Measurements from ENCODE around the gene ABLIM1. TPM values are rescaled to one million over a fixed set of nuclear protein-coding genes. Genes with fewer than 3 reads are reported as not detected.

The ABLIM1 gene
- polyA plus RNA-seq, 1 donor from 2014 or later: 10.1 TPM

GRCh38 chr10:114647545-114648138 is 10.4 kb downstream of the ABLIM1 start:
- Histone ChIP-seq H4K20me1 (ENCODE audit: insufficient read depth) (no peaks in the 10 kb centered on the region), H3K9me2 (ENCODE audit: insufficient read depth, low read length) (no peaks in the 10 kb centered on the region), H3K79me2 (replicated peaks; ENCODE audit: insufficient read depth, low read length) (no peaks in the 10 kb centered on the region), H3K9me3 (ENCODE audit: low read length) (no peaks in the 10 kb centered on the region), H3K9ac (ENCODE audit: low read length) (no peak overlapping the region), H3K36me3 (ENCODE audit: insufficient read depth, low read length) (no peaks in the 10 kb centered on the region), H2AFZ (ENCODE audit: low read depth, low read length) (no peak overlapping the region), H3K27ac (ENCODE audit: low read length) (no peak overlapping the region), H3K4me2 (ENCODE audit: low read length) (no peak overlapping the region), H3K27me3 (ENCODE audit: insufficient read depth, low read depth, low read length) (no peaks in the 10 kb centered on the region), H3K4me3 (ENCODE audit: low read length) (no peak overlapping the region), H3F3A (ENCODE audit: insufficient read depth, low read length, poor library complexity, severe bottlenecking) (no peaks in the 10 kb centered on the region)
- no peak for TF ChIP-seq EZH2 (IDR thresholded peaks at IDR 0.05; ENCODE audit: borderline replicate concordance, insufficient read depth, low read length, poor library complexity, severe bottlenecking)
- no peak for TF ChIP-seq CTCF (IDR thresholded peaks at IDR 0.05; ENCODE audit: poor library complexity, severe bottlenecking)
- no peak for TF ChIP-seq RAD21 (conservative IDR thresholded peaks at IDR 0.05)
- TF ChIP-seq REST (IDR thresholded peaks at IDR 0.05; ENCODE audit: borderline replicate concordance): no peak
- no peak for TF ChIP-seq POLR2AphosphoS5 (IDR thresholded peaks at IDR 0.05)

GRCh38 chr10:114646426-114646825 is 11.6 kb downstream of the ABLIM1 start:
- Histone ChIP-seq H4K20me1 (ENCODE audit: insufficient read depth) (no peaks in the 10 kb centered on the region), H3K27ac (ENCODE audit: low read length) (no peak overlapping the region), H3K4me3 (ENCODE audit: low read length) (no peak overlapping the region), H3F3A (ENCODE audit: insufficient read depth, low read length, poor library complexity, severe bottlenecking) (no peaks in the 10 kb centered on the region), H3K9me3 (ENCODE audit: low read length) (no peaks in the 10 kb centered on the region), H3K4me2 (ENCODE audit: low read length) (no peak overlapping the region), H3K36me3 (ENCODE audit: insufficient read depth, low read length) (no peaks in the 10 kb centered on the region), H3K9ac (ENCODE audit: low read length) (no peak overlapping the region), H3K27me3 (ENCODE audit: insufficient read depth, low read depth, low read length) (no peaks in the 10 kb centered on the region), H2AFZ (ENCODE audit: low read depth, low read length) (no peak overlapping the region), H3K9me2 (ENCODE audit: insufficient read depth, low read length) (no peaks in the 10 kb centered on the region), H3K79me2 (replicated peaks; ENCODE audit: insufficient read depth, low read length) (no peaks in the 10 kb centered on the region)
- TF ChIP-seq MXI1 (conservative IDR thresholded peaks at IDR 0.05; ENCODE audit: poor library complexity, severe bottlenecking): no peak
- no peak for TF ChIP-seq SMC3 (conservative IDR thresholded peaks at IDR 0.05; ENCODE audit: poor library complexity)
- TF ChIP-seq EP300 (conservative IDR thresholded peaks at IDR 0.05; ENCODE audit: poor library complexity, severe bottlenecking): no peak
- no peak for TF ChIP-seq REST (IDR thresholded peaks at IDR 0.05; ENCODE audit: borderline replicate concordance)
- no peak for TF ChIP-seq TAF1 (IDR thresholded peaks at IDR 0.05; ENCODE audit: low read depth)
- no peak for TF ChIP-seq POLR2AphosphoS5 (IDR thresholded peaks at IDR 0.05)
- no peak for TF ChIP-seq RAD21 (conservative IDR thresholded peaks at IDR 0.05)
- no peak for TF ChIP-seq EZH2 (IDR thresholded peaks at IDR 0.05; ENCODE audit: borderline replicate concordance, insufficient read depth, low read length, poor library complexity, severe bottlenecking)
